WERI-Rb-1 (cell line): ENCODE data around the gene TTLL12.

ENCODE experiments used
- DNase-seq: peaks from one replicate; pipeline ENCODE4 v3.0.0-alpha.2; 2020
- H3K27ac ChIP-seq: fragments of 250-450 bp; sonication (Bioruptor Pico); 2 replicates; pipeline ENCODE4 v1.5.1; 2020; ENCODE audit warnings: mild to moderate bottlenecking, moderate library complexity
- H3K27me3 ChIP-seq: fragments of 250-450 bp; sonication (Bioruptor Pico); 2 replicates; pipeline ENCODE4 v1.5.1; 2021; ENCODE audit warnings: mild to moderate bottlenecking, low read depth, moderate library complexity; ENCODE audit not compliant: insufficient read depth, severe bottlenecking
- H3K36me3 ChIP-seq: fragments of 250-450 bp; sonication (Bioruptor Pico); 2 replicates; pipeline ENCODE4 v1.5.1; 2020; ENCODE audit warnings: mild to moderate bottlenecking, moderate library complexity
- H3K4me3 ChIP-seq: 2 replicates; pipeline ENCODE4 v1.5.1; 2011; ENCODE audit warnings: low read depth, mild to moderate bottlenecking, control low read depth, low read length
- H3K9me3 ChIP-seq: fragments of 250-450 bp; sonication (Bioruptor Pico); 2 replicates; pipeline ENCODE4 v1.5.1; 2021; ENCODE audit warnings: mild to moderate bottlenecking, moderate library complexity; ENCODE audit not compliant: severe bottlenecking
- CTCF ChIP-seq: IDR thresholded peaks from 2 replicates; pipeline ENCODE4 v1.5.1; 2011; ENCODE audit warnings: low read depth, mild to moderate bottlenecking, control low read depth, inconsistent platforms, low read length

Gene TTLL12

GRCh38 chr22:43182118-43182517 is 4.8 kb downstream of the TTLL12 start:
- no peaks in the 10 kb centered on the region for H3K27me3 ChIP-seq
- no peak for TF ChIP-seq CTCF
- H3K4me3 ChIP-seq, result no peak overlapping the region
- H3K36me3 ChIP-seq, result peaks cover 44% of the 10 kb centered on the region
- H3K27ac ChIP-seq, result no peak overlapping the region
- DNase-seq, result no peak
- H3K9me3 ChIP-seq, result no peaks in the 10 kb centered on the region

GRCh38 chr22:43181321-43182076 is 5.4 kb downstream of the TTLL12 start:
- DNase-seq, result peak; percentile 52
- TF ChIP-seq CTCF, result no peak
- peaks cover 44% of the 10 kb centered on the region for H3K36me3 ChIP-seq

GRCh38 chr22:43180670-43181069 is 6.3 kb downstream of the TTLL12 start:
- H3K27ac ChIP-seq, result no peak overlapping the region
- no peak for TF ChIP-seq CTCF
- DNase-seq, result no peak
- no peaks in the 10 kb centered on the region for H3K9me3 ChIP-seq
- H3K4me3 ChIP-seq, result no peak overlapping the region
- peaks cover 44% of the 10 kb centered on the region for H3K36me3 ChIP-seq
- H3K27me3 ChIP-seq, result no peaks in the 10 kb centered on the region

More at GRCh38 chr22:43181321-43182076, 5.4 kb downstream of the TTLL12 start:
- H3K4me3 ChIP-seq, result no peak overlapping the region
- no peaks in the 10 kb centered on the region for H3K27me3 ChIP-seq
- H3K27ac ChIP-seq, result no peak overlapping the region; the same call in 1 of the 2 replicates
- no peaks in the 10 kb centered on the region for H3K9me3 ChIP-seq

- no peak overlapping the region for H3K27ac ChIP-seq
- H3K4me3 ChIP-seq, result no peak overlapping the region
- peaks cover 50% of the 10 kb centered on the region for H3K36me3 ChIP-seq
- DNase-seq, result no peak
- no peak for TF ChIP-seq CTCF
- H3K27me3 ChIP-seq, result no peaks in the 10 kb centered on the region
- no peaks in the 10 kb centered on the region for H3K9me3 ChIP-seq
These were observed 7.1 kb downstream of the TTLL12 start for GRCh38 chr22:43179911-43180195.

- no peaks in the 10 kb centered on the region for H3K9me3 ChIP-seq
- DNase-seq, result no peak
- peaks cover 55% of the 10 kb centered on the region for H3K36me3 ChIP-seq
- H3K4me3 ChIP-seq, result no peak overlapping the region
- TF ChIP-seq CTCF, result no peak
- H3K27ac ChIP-seq, result no peak overlapping the region
- no peaks in the 10 kb centered on the region for H3K27me3 ChIP-seq
These were observed 7.6 kb downstream of the TTLL12 start for GRCh38 chr22:43179146-43179910.
